ENCODE data around the gene STK32B. TPM values are rescaled to one million over a fixed set of nuclear protein-coding genes. Genes with fewer than 3 reads are reported as not detected.

STK32B gene
- total RNA-seq, 1 experiment from 2014 or later: 1.1 TPM

GRCh38 chr4:5424901-5425300 lies 373.6 kb downstream of the STK32B start:
- ChIA-PET POLR2A (ENCODE audit: unreplicated experiment) (no interaction called here), CTCF (no interaction called here)
- Histone ChIP-seq H3F3A (ENCODE audit: low read length, unreplicated experiment) (no peaks in the 10 kb centered on the region), H3K4me1 (ENCODE audit: insufficient read depth, low read length) (no peaks in the 10 kb centered on the region), H3K9me3 (ENCODE audit: low read length) (no peaks in the 10 kb centered on the region), H3K4me3 (ENCODE audit: low read length) (no peak overlapping the region), H3K4me2 (ENCODE audit: low read length) (no peak overlapping the region), H3K27me3 (ENCODE audit: low read length) (peaks cover 23% of the 10 kb centered on the region), H2AFZ (ENCODE audit: low read length) (no peak overlapping the region), H3K27ac (ENCODE audit: low read length) (no peak overlapping the region), H3K9me2 (replicated peaks; ENCODE audit: low read length) (no peaks in the 10 kb centered on the region), H3K36me3 (ENCODE audit: low read depth, low read length) (no peaks in the 10 kb centered on the region), H4K20me1 (ENCODE audit: low read length) (no peaks in the 10 kb centered on the region), H3K9ac (ENCODE audit: low read length) (no peak overlapping the region), H3K79me2 (ENCODE audit: low read length) (no peaks in the 10 kb centered on the region)
- intact Hi-C loops (cut with micrococcal nuclease): no loop called here
- ATAC-seq: no peak
- BruUV-seq (replicated peaks): no TSS peak
- no peak for DNase-seq
- TF ChIP-seq, protein P1, sequence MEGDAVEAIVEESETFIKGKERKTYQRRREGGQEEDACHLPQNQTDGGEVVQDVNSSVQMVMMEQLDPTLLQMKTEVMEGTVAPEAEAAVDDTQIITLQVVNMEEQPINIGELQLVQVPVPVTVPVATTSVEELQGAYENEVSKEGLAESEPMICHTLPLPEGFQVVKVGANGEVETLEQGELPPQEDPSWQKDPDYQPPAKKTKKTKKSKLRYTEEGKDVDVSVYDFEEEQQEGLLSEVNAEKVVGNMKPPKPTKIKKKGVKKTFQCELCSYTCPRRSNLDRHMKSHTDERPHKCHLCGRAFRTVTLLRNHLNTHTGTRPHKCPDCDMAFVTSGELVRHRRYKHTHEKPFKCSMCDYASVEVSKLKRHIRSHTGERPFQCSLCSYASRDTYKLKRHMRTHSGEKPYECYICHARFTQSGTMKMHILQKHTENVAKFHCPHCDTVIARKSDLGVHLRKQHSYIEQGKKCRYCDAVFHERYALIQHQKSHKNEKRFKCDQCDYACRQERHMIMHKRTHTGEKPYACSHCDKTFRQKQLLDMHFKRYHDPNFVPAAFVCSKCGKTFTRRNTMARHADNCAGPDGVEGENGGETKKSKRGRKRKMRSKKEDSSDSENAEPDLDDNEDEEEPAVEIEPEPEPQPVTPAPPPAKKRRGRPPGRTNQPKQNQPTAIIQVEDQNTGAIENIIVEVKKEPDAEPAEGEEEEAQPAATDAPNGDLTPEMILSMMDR (conservative IDR thresholded peaks at IDR 0.05; ENCODE audit: low read depth, low read length): no peak
- TF ChIP-seq EZH2 (IDR thresholded peaks at IDR 0.05; ENCODE audit: low read length, unreplicated experiment) (no peak), EZH2phosphoT487 (IDR thresholded peaks at IDR 0.05; ENCODE audit: borderline replicate concordance, low read length) (no peak)

DNA sequence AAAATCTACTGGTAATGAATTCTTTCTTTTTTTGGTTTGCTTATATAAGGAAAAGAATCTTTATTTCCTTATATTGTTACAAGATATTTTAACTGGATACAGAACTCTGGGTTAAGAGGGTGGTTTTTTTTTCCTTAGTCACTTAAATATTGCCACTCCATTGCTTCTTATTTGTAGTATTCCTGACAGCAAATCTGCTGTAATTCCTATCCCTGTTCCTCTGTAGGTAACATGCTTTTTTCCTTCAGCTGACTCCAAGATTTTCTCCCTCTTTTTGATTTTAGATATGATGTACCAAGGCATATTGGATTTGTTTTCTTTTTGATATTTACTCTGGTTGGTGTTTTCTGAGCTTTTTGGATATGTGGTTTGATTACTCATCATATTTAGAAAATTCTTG lies 378.5 kb downstream of the STK32B start:
- Histone ChIP-seq H3K4me3 (ENCODE audit: low read length) (no peak overlapping the region), H3K27me3 (ENCODE audit: low read length) (peaks cover 17% of the 10 kb centered on the region), H3K9me3 (ENCODE audit: low read length) (no peaks in the 10 kb centered on the region), H3F3A (ENCODE audit: low read length, unreplicated experiment) (no peaks in the 10 kb centered on the region), H3K79me2 (ENCODE audit: low read length) (no peaks in the 10 kb centered on the region), H3K4me1 (ENCODE audit: insufficient read depth, low read length) (no peaks in the 10 kb centered on the region), H4K20me1 (ENCODE audit: low read length) (no peaks in the 10 kb centered on the region), H3K36me3 (ENCODE audit: low read depth, low read length) (no peaks in the 10 kb centered on the region), H3K9ac (ENCODE audit: low read length) (no peak overlapping the region), H2AFZ (ENCODE audit: low read length) (no peak overlapping the region), H3K4me2 (ENCODE audit: low read length) (no peak overlapping the region), H3K27ac (ENCODE audit: low read length) (no peak overlapping the region), H3K9me2 (replicated peaks; ENCODE audit: low read length) (no peaks in the 10 kb centered on the region)
- TF ChIP-seq, protein P1 (conservative IDR thresholded peaks at IDR 0.05; ENCODE audit: low read depth, low read length): no peak
- no peak for TF ChIP-seq EZH2phosphoT487 (IDR thresholded peaks at IDR 0.05; ENCODE audit: borderline replicate concordance, low read length)
- TF ChIP-seq EZH2 (IDR thresholded peaks at IDR 0.05; ENCODE audit: low read length, unreplicated experiment): no peak
- intact Hi-C loops (cut with micrococcal nuclease): no loop called here
- no peak for ATAC-seq
- BruUV-seq (replicated peaks): no TSS peak
- ChIA-PET POLR2A (ENCODE audit: unreplicated experiment) (no interaction called here), CTCF (no interaction called here)
- no peak for DNase-seq

DNA sequence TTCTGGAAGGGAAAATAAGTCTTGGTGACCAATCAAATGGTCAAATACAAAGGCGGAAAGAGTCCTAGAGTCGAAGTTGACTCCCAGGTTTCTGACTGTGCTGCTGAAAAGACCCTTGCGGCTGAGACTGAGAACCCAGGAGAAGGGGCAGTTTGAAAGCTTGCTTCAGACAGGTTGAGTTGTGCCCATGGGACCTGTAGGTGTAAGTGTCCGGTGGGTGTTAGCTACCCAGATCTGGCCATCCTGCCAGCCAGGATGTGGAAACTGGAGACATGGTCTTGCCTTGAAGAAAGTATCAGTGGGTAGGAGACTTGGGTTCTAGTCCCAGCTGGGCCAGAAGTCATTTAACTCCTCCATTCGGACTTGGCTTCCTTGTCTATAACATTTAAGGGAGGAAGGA lies 381.9 kb downstream of the STK32B start:
- H3F3A ChIP-seq (ENCODE audit: low read length, unreplicated experiment): no peaks in the 10 kb centered on the region
- TF ChIP-seq EZH2 (IDR thresholded peaks at IDR 0.05; ENCODE audit: low read length, unreplicated experiment) (no peak), EZH2phosphoT487 (IDR thresholded peaks at IDR 0.05; ENCODE audit: borderline replicate concordance, low read length) (no peak)
- TF ChIP-seq, protein P1 (conservative IDR thresholded peaks at IDR 0.05; ENCODE audit: low read depth, low read length): no peak
- H3K27me3 ChIP-seq (ENCODE audit: low read length): peaks cover 24% of the 10 kb centered on the region
- H3K27ac ChIP-seq (ENCODE audit: low read length): no peak overlapping the region
- H3K9me2 ChIP-seq (replicated peaks; ENCODE audit: low read length): no peaks in the 10 kb centered on the region
- H3K79me2 ChIP-seq (ENCODE audit: low read length): no peaks in the 10 kb centered on the region
- BruUV-seq (replicated peaks): no TSS peak
- H3K4me2 ChIP-seq (ENCODE audit: low read length): no peak overlapping the region
- intact Hi-C loops (cut with micrococcal nuclease): no loop called here
- H3K4me3 ChIP-seq (ENCODE audit: low read length): no peak overlapping the region
- no peaks in the 10 kb centered on the region for H3K36me3 ChIP-seq (ENCODE audit: low read depth, low read length)
- no peaks in the 10 kb centered on the region for H4K20me1 ChIP-seq (ENCODE audit: low read length)
- no peaks in the 10 kb centered on the region for H3K4me1 ChIP-seq (ENCODE audit: insufficient read depth, low read length)
- DNase-seq: no peak
- no peaks in the 10 kb centered on the region for H3K9me3 ChIP-seq (ENCODE audit: low read length)
- POLR2A ChIA-PET (ENCODE audit: unreplicated experiment): no interaction called here
- no peak overlapping the region for H3K9ac ChIP-seq (ENCODE audit: low read length)
- no peak overlapping the region for H2AFZ ChIP-seq (ENCODE audit: low read length)
- ATAC-seq: no peak
- CTCF ChIA-PET: no interaction called here
